Prostate gland (tissue), 2 donors: ENCODE measurements around the gene SMYD3.

Experiments used
- CTCF ChIP-seq, 4 experiments: fragments of 200-600 bp in 2 of 4; fragments of 450-650 bp in 2 of 4; sonication (generic) in 2 of 4; IDR thresholded peaks; 1 replicate in 3 of 4; 2 replicates in 1 of 4; pipeline ENCODE4 v1.5.1; 2016 to 2019; ENCODE audit warnings: antibody characterized with exemption in 4 of 4, mild to moderate bottlenecking in 2 of 4, moderate library complexity in 2 of 4
- POLR2A ChIP-seq: fragments of 450-650 bp; IDR thresholded peaks from one replicate; pipeline ENCODE4 v1.6.1; 2016; ENCODE audit warnings: antibody characterized with exemption, mild to moderate bottlenecking

- TF ChIP-seq CTCF (IDR thresholded peaks at IDR 0.05) (no peak), POLR2A (no peak)
Observed at GRCh38 chr1:245772739-245773138, 734.3 kb downstream of the SMYD3 start.
